HG02642 (cell line): ENCODE measurements around the gene KIF4B.
"Not testable (repeated sequence)": the region's sequence is repeated elsewhere in the genome, so short reads cannot be mapped to it uniquely, and the experiment has no call there.

ENCODE experiments used
- ATAC-seq: cut with Tn5 transposase; IDR thresholded peaks from one replicate; pipeline ENCODE4 v1.9.1; 2021; ENCODE audit warnings: mild to moderate bottlenecking; ENCODE audit not compliant: unreplicated experiment, poor library complexity

Gene KIF4B, protein sequence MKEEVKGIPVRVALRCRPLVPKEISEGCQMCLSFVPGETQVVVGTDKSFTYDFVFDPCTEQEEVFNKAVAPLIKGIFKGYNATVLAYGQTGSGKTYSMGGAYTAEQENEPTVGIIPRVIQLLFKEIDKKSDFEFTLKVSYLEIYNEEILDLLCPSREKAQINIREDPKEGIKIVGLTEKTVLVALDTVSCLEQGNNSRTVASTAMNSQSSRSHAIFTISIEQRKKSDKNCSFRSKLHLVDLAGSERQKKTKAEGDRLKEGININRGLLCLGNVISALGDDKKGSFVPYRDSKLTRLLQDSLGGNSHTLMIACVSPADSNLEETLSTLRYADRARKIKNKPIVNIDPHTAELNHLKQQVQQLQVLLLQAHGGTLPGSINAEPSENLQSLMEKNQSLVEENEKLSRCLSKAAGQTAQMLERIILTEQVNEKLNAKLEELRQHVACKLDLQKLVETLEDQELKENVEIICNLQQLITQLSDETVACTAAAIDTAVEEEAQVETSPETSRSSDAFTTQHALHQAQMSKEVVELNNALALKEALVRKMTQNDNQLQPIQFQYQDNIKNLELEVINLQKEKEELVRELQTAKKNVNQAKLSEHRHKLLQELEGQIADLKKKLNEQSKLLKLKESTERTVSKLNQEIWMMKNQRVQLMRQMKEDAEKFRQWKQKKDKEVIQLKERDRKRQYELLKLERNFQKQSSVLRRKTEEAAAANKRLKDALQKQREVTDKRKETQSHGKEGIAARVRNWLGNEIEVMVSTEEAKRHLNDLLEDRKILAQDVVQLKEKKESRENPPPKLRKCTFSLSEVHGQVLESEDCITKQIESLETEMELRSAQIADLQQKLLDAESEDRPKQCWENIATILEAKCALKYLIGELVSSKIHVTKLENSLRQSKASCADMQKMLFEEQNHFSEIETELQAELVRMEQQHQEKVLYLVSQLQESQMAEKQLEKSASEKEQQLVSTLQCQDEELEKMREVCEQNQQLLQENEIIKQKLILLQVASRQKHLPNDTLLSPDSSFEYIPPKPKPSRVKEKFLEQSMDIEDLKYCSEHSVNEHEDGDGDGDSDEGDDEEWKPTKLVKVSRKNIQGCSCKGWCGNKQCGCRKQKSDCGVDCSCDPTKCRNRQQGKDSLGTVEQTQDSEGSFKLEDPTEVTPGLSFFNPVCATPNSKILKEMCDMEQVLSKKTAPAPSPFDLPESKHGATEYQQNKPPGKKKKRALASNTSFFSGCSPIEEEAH

DNA sequence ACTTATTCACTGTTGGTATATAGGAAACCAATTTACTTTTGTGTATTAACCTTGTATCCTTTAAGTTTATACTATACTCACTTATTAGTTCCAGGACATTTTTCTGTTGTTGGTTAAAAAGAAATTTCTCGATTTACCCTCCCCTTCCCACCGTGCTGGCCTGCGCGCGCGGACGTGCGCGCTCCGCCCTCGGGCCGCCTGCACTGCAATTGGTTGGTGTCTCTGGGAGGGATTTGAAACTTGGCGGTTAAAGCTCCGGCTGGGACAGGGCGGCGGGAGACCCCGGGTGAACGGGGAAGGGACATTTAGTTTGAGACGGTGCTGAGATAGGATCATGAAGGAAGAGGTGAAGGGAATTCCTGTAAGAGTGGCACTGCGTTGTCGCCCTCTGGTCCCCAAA, at the start of gene KIF4B:
Gene KIF4B, plus strand, starts transcription at position 230 of the 400 bp plus-strand sequence. Its CDS starts 105 bp downstream, at position 335.
- no peak for ATAC-seq

- ATAC-seq: no peak
Observed at GRCh38 chr5:154966081-154966841, 47.3 kb upstream of the KIF4B start.

DNA sequence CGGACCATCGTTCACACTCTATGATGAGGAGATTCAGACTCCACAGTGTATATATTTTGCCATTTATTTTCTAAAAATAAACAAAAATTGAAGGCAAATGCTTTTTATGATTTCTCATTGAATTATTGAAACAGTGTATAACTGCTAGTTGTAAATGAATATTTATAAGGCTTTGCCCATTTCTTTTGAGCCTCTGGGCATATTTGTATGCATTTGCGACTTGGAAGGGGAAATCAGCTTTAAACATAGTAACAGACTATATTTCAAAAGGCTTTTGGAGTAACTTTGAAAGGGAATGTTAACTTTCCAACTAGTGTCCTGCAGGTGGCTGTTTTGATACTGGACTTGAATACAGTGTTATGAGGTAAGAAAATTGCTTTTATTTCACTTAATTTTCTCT, 46.7 kb upstream of the KIF4B start:
- no peak for ATAC-seq

DNA sequence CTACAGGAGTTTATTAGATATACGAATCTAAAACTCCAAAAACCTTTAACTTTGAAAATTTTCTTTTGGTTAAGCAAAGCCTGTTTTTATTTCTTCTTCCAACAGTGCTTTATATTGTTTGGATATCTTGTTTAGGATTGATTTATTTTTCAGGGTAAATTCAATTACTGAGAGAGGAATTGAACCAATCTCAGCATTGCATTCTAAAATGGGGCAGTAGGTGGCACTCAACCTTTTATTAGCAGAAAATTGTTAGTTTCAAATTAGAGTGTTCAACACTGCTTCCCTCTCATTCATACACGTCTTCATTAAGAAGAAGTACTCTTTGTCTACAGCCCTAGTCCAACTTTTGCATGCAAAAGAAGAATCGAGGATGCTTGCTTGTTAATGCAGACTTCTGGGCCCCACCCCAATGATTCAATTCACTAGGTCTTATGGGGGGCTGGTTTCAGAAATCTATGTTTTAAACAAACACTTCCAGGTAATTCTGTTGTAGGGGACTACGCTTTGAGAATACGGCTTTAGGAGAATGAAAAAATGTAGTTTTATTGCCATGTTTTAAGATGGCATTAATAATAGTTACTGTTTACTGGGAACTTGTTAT, 46.0 kb upstream of the KIF4B start:
- ATAC-seq: no peak

DNA sequence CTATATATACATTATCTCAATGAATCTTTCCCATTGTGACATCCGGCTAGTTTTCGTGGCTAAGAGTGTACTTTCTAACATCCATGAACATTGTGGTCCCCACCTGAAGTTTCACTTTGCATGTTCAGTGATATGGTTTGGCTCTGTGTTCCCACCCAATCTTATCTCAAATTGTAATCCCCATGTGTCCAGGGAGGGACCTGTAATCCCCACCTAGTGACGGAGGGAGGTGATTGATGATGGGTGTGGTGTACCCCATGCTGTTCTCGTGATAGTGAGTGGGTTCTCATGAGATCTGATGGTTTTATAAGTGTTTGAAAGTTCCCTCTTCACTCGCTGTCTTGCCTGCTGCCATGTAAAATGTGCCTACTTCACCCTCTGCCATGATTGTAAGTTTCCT, 44.6 kb upstream of the KIF4B start:
- no peak for ATAC-seq

GRCh38 chr5:154970759-154971158, 42.8 kb upstream of the KIF4B start:
- no peak for ATAC-seq

- ATAC-seq: no peak
Observed at GRCh38 chr5:154971501-154971900, 42.1 kb upstream of the KIF4B start.

- ATAC-seq: no peak
Observed at GRCh38 chr5:154972476-154973080, 41.0 kb upstream of the KIF4B start.

GRCh38 chr5:154976082-154976481, 37.5 kb upstream of the KIF4B start:
- not testable (repeated sequence) for ATAC-seq

- no peak for ATAC-seq
Observed at GRCh38 chr5:154977409-154977808, 36.1 kb upstream of the KIF4B start.

- not testable (repeated sequence) for ATAC-seq
Observed at GRCh38 chr5:154978294-154978693, 35.3 kb upstream of the KIF4B start.

GRCh38 chr5:154984946-154985516, 28.5 kb upstream of the KIF4B start:
- no peak for ATAC-seq

DNA sequence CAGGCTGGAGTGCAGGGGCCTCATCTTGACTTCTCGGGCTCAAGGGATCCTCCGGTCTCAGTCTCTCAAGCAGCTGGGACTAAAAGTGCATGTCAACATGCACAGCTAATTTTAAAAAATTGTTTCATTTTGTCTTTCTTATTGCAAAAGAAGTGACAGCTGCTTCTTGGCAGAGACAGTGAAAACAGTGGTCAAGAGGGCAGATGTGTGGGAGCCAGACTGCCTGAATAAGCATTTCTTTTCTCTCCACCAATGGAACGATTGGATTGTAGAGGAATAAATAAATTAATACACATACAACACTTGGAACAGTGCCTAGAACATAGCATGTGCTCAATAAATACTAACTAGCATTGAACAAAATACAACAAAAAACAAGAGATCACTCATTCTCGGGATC, 27.4 kb upstream of the KIF4B start:
- ATAC-seq: no peak

DNA sequence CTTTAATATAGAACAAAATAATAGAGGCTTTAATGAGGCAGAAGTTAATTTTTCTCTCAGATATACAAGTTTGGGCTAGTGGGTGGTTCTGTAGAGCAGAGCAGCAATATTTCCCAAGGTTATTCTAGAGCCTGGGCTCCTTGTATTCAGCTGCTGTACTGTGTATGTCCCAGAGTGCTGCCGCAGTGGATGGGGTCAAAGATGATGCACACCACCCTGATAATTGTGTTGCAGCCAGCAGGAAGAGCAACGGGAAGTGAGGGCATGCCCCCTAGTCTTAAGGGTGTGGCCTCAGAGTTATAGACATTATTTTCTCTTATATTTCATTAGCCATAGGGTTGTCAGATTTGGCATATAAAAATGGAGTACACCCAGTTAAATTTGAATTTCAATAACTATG, 23.9 kb upstream of the KIF4B start:
- no peak for ATAC-seq

GRCh38 chr5:154993461-154993860, 20.1 kb upstream of the KIF4B start:
- no peak for ATAC-seq

- ATAC-seq: no peak
Observed at GRCh38 chr5:154995679-154996078, 17.9 kb upstream of the KIF4B start.

- no peak for ATAC-seq
Observed at GRCh38 chr5:154997746-154998145, 15.8 kb upstream of the KIF4B start.

GRCh38 chr5:154999865-155000264, 13.7 kb upstream of the KIF4B start:
- no peak for ATAC-seq

GRCh38 chr5:155001523-155001922, 12.0 kb upstream of the KIF4B start:
- ATAC-seq: no peak
